H1 (cell line): Measurements from ENCODE around the gene SPOCK1. TPM values are rescaled to one million over a fixed set of nuclear protein-coding genes. Genes with fewer than 3 reads are reported as not detected.

Source experiments
- CTCF ChIA-PET: fragments of 300-600 bp; sonication (Branson Sonifier 250); formaldehyde crosslinking; loops from one replicate; lab custom pipeline; 2021; ENCODE audit not compliant: partially characterized antibody; lab: Charles Lee
- POLR2A ChIA-PET: fragments of 300-600 bp; sonication (Branson Sonifier 250); formaldehyde crosslinking; loops from one replicate; lab custom pipeline; 2021; ENCODE audit warnings: inconsistent platforms; ENCODE audit not compliant: partially characterized antibody; lab: Charles Lee
- DNase-seq, 2 experiments: peaks; one replicate each; pipeline versions ENCODE4 v3.0.0 to v3.0.0-alpha.2; 2010 to 2022; ENCODE audit warnings: low spot score in 2 of 2, low read depth in 1 of 2, mixed read lengths in 1 of 2
- FAIRE-seq: peaks from 2 replicates; lab custom pipeline; 2011; peaks lifted over from hg19 to GRCh38; lab: Jason Lieb, UNC
- H2AFZ ChIP-seq: 2 replicates; pipeline ENCODE4 v1.8.1; 2012; ENCODE audit warnings: low read length, inconsistent platforms
- H2AK5ac ChIP-seq: 2 replicates; pipeline ENCODE4 v1.6.1; 2013; ENCODE audit warnings: low read depth, low read length
- H2BK120ac ChIP-seq: replicated peaks from 2 replicates; pipeline ENCODE3; 2013; ENCODE audit warnings: low read depth, low read length, inconsistent platforms
- H2BK12ac ChIP-seq: 2 replicates; pipeline ENCODE4 v1.6.1; 2013; ENCODE audit warnings: low read depth, low read length
- H2BK15ac ChIP-seq: 2 replicates; pipeline ENCODE4 v1.6.1; 2013; ENCODE audit warnings: low read length
- H2BK20ac ChIP-seq: 2 replicates; pipeline ENCODE4 v1.6.1; 2013; ENCODE audit warnings: low read length
- H2BK5ac ChIP-seq: 2 replicates; pipeline ENCODE4 v1.6.1; 2013; ENCODE audit warnings: low read depth, low read length
- H3K14ac ChIP-seq: 2 replicates; pipeline ENCODE4 v1.6.1; 2013; ENCODE audit warnings: inconsistent platforms; ENCODE audit not compliant: insufficient read length
- H3K18ac ChIP-seq: 2 replicates; pipeline ENCODE4 v1.6.1; 2013; ENCODE audit warnings: low read length; ENCODE audit errors: extremely low read depth
- H3K23ac ChIP-seq: 2 replicates; pipeline ENCODE4 v1.6.1; 2013; ENCODE audit warnings: inconsistent platforms; ENCODE audit not compliant: insufficient read length
- H3K23me2 ChIP-seq: 2 replicates; pipeline ENCODE4 v1.6.1; 2013; ENCODE audit warnings: low read depth, low read length
- H3K27ac ChIP-seq: 2 replicates; pipeline ENCODE4 v1.6.1; 2011; ENCODE audit warnings: low read depth, low read length, inconsistent platforms
- H3K27me3 ChIP-seq, 4 experiments: replicated peaks in 1 of 4; 1 replicate in 1 of 4; 2 replicates in 3 of 4; pipeline versions ENCODE4 v1.6.1 to v1.8.1; 2011 to 2013; ENCODE audit warnings: low read length in 3 of 4, mild to moderate bottlenecking in 3 of 4, inconsistent platforms in 2 of 4, mixed read lengths in 2 of 4, moderate library complexity in 1 of 4; ENCODE audit not compliant: control insufficient read depth in 3 of 4, insufficient read depth in 3 of 4; ENCODE audit errors: extremely low read depth in 1 of 4
- H3K36me3 ChIP-seq, 4 experiments: 2 replicates each; pipeline versions ENCODE4 v1.6.1 to v1.8.1; 2011 to 2013; ENCODE audit warnings: mild to moderate bottlenecking in 4 of 4, low read length in 3 of 4, moderate library complexity in 2 of 4, control low read depth in 1 of 4, inconsistent platforms in 1 of 4; ENCODE audit not compliant: insufficient read depth in 4 of 4, control insufficient read depth in 2 of 4
- H3K4ac ChIP-seq: replicated peaks from 2 replicates; pipeline ENCODE3; 2013; ENCODE audit warnings: low read length, low read depth, mixed read lengths, inconsistent platforms; ENCODE audit not compliant: insufficient read length
- H3K4me1 ChIP-seq, 4 experiments: replicated peaks in 1 of 4; 1 replicate in 1 of 4; 2 replicates in 3 of 4; pipeline versions ENCODE4 v1.6.1 to v1.8.1; 2011 to 2013; ENCODE audit warnings: low read length in 3 of 4, inconsistent platforms in 2 of 4, mixed read lengths in 1 of 4; ENCODE audit not compliant: insufficient read depth in 4 of 4, control insufficient read depth in 3 of 4
- H3K4me2 ChIP-seq, 2 experiments: 2 replicates each; pipeline versions ENCODE4 v1.6.1 to v1.8.1; 2011 to 2013; ENCODE audit warnings: low read depth in 2 of 2, low read length in 2 of 2, control low read depth in 1 of 2, inconsistent platforms in 1 of 2, mild to moderate bottlenecking in 1 of 2; ENCODE audit not compliant: insufficient read depth in 1 of 2
- H3K4me3 ChIP-seq, 4 experiments: fragments of 200-600, 300-600 bp in 1 of 4; sonication (generic), shearing (Covaris generic), sonication (Bioruptor Twin) in 1 of 4; 2 replicates each; pipeline versions ENCODE4 v1.5.1 to v1.8.1; 2011 to 2016; ENCODE audit warnings: low read length in 4 of 4, low read depth in 3 of 4, control low read depth in 2 of 4, inconsistent platforms in 2 of 4, mild to moderate bottlenecking in 2 of 4, mixed read lengths in 1 of 4, moderate library complexity in 1 of 4; ENCODE audit not compliant: insufficient read depth in 2 of 4; ENCODE audit errors: extremely low read depth in 1 of 4
- H3K56ac ChIP-seq: replicated peaks from 2 replicates; pipeline ENCODE3; 2013; ENCODE audit warnings: low read depth, mild to moderate bottlenecking, mixed read lengths, low read length, inconsistent platforms; ENCODE audit not compliant: insufficient read length
- H3K79me1 ChIP-seq: 2 replicates; pipeline ENCODE4 v1.6.1; 2013; ENCODE audit warnings: low read depth, low read length, control low read depth
- H3K79me2 ChIP-seq, 2 experiments: 2 replicates each; pipeline versions ENCODE4 v1.6.1 to v1.8.1; 2012 to 2013; ENCODE audit warnings: low read length in 2 of 2, mild to moderate bottlenecking in 2 of 2, inconsistent platforms in 1 of 2; ENCODE audit not compliant: insufficient read depth in 2 of 2, control insufficient read depth in 1 of 2
- H3K9ac ChIP-seq, 4 experiments: replicated peaks in 1 of 4; 1 replicate in 1 of 4; 2 replicates in 3 of 4; pipeline versions ENCODE4 v1.6.1 to v1.8.1; 2011 to 2013; ENCODE audit warnings: low read depth in 3 of 4, low read length in 3 of 4, control low read depth in 2 of 4, mild to moderate bottlenecking in 2 of 4, moderate library complexity in 2 of 4, inconsistent platforms in 1 of 4; ENCODE audit errors: extremely low read depth in 1 of 4
- H3K9me3 ChIP-seq, 2 experiments: 2 replicates each; pipeline versions ENCODE4 v1.6.1 to v1.8.1; 2012 to 2013; ENCODE audit warnings: mild to moderate bottlenecking in 2 of 2, moderate library complexity in 2 of 2, control low read depth in 1 of 2, inconsistent platforms in 1 of 2, low read depth in 1 of 2, low read length in 1 of 2, mixed read lengths in 1 of 2; ENCODE audit not compliant: insufficient read depth in 2 of 2
- H4K20me1 ChIP-seq, 2 experiments: replicated peaks in 1 of 2; 2 replicates each; pipeline versions ENCODE3 to v1.8.1; 2011 to 2013; ENCODE audit warnings: inconsistent platforms in 2 of 2, low read length in 2 of 2, mild to moderate bottlenecking in 1 of 2; ENCODE audit not compliant: insufficient read depth in 2 of 2, control insufficient read depth in 1 of 2
- H4K5ac ChIP-seq: 2 replicates; pipeline ENCODE4 v1.6.1; 2013; ENCODE audit warnings: low read length, low read depth, mixed read lengths, inconsistent platforms; ENCODE audit not compliant: insufficient read length
- H4K8ac ChIP-seq: 2 replicates; pipeline ENCODE4 v1.8.0; 2013; ENCODE audit warnings: mild to moderate bottlenecking, moderate library complexity, low read length, inconsistent platforms; ENCODE audit not compliant: insufficient read depth; ENCODE audit errors: extremely low read depth
- H4K91ac ChIP-seq: replicated peaks from 2 replicates; pipeline ENCODE3; 2013; ENCODE audit warnings: low read length, mixed read lengths, inconsistent platforms; ENCODE audit not compliant: insufficient read length
- CHD1 ChIP-seq: IDR thresholded peaks from 2 replicates; pipeline ENCODE4 v1.6.1; 2012; ENCODE audit warnings: low read depth, low read length, improper control_type of control experiment
- CREB1 ChIP-seq: IDR thresholded peaks from 2 replicates; pipeline ENCODE4 v1.6.1; 2012; ENCODE audit warnings: inconsistent platforms
- CTBP2 ChIP-seq: IDR thresholded peaks from 2 replicates; pipeline ENCODE4 v1.7.0; 2011; ENCODE audit warnings: borderline replicate concordance, mild to moderate bottlenecking, moderate library complexity, mixed read lengths, low read length; ENCODE audit not compliant: insufficient read depth, insufficient read length
- EZH2 ChIP-seq: fragments of 200-600 bp; sonication (generic); IDR thresholded peaks from 2 replicates; pipeline ENCODE4 v1.7.1; 2012; ENCODE audit warnings: low read depth, mild to moderate bottlenecking, moderate library complexity, low read length, inconsistent platforms; ENCODE audit not compliant: severe bottlenecking
- JUND ChIP-seq: IDR thresholded peaks from 2 replicates; pipeline ENCODE4 v1.6.1; 2011; ENCODE audit warnings: mild to moderate bottlenecking, improper control_type of control experiment, low read length
- POLR2AphosphoS5 ChIP-seq: IDR thresholded peaks from 2 replicates; pipeline ENCODE4 v1.6.1; 2011; ENCODE audit warnings: low read depth, low read length
- RNF2 ChIP-seq: fragments of 200-900, 300-1000 bp; sonication (generic); IDR thresholded peaks from 2 replicates; pipeline ENCODE4 v1.7.1; 2016; ENCODE audit warnings: borderline replicate concordance, low read depth, mild to moderate bottlenecking, antibody characterized with exemption, low read length; ENCODE audit not compliant: poor library complexity, severe bottlenecking; ENCODE audit errors: missing control alignments
- SIRT6 ChIP-seq: IDR thresholded peaks from one replicate; pipeline ENCODE4 v1.7.1; 2012; ENCODE audit warnings: low read length, inconsistent platforms
- SUZ12 ChIP-seq: fragments of 200-600 bp; sonication (generic); IDR thresholded peaks from 2 replicates; pipeline ENCODE4 v1.6.1; 2012; ENCODE audit warnings: mild to moderate bottlenecking, inconsistent platforms, low read length, moderate library complexity, mixed read lengths
- TAF1 ChIP-seq: IDR thresholded peaks from 2 replicates; pipeline ENCODE4 v1.6.1; 2011; ENCODE audit warnings: mild to moderate bottlenecking, low read depth, low read length
- WGBS, 2 experiments: shearing (Covaris generic) in 1 of 2; methylation state at CpG; one replicate each; pipeline versions ENCODE4 v1.1.6 to v1.1.7; 2013 to 2015; ENCODE audit warnings: low lambda C conversion rate in 2 of 2, mixed read lengths in 2 of 2, inconsistent platforms in 1 of 2, low coverage in 1 of 2, missing lambda C conversion rate in 1 of 2; ENCODE audit not compliant: insufficient replicate concordance in 2 of 2, insufficient coverage in 1 of 2, insufficient read length in 1 of 2; ENCODE audit errors: extremely low coverage in 1 of 2, missing lambda C conversion rate in 1 of 2; 5-methylcytosine and 5-hydroxymethylcytosine counted together
- polyA plus RNA-seq, 7 experiments: library from polyadenylated mRNA; depleted of rRNA in 3 of 7; stranded (reverse) in 5 of 7; unstranded in 2 of 7; fragments of >200 nt in 5 of 7; fragments of 200-250 nt in 2 of 7; gene quantifications; 1 replicate in 5 of 7; 2 replicates in 1 of 7; 4 replicates in 1 of 7; pipeline versions ENCODE4 v1.2.1 to v1.2.3, GENCODE V29; 2011 to 2013; ENCODE audit warnings: missing spikeins in 2 of 7, mixed read lengths in 2 of 7
- total RNA-seq: library from RNA; stranded (reverse); fragmentation: NEBNext Ultra II Directional; extraction: Animal tissue kit (Norgen Biotek cat#: 25700); gene quantifications from 2 replicates; pipeline ENCODE4 v1.2.1, GENCODE V29; 2021
- TF ChIP-seq, protein P1 (sequence below): IDR thresholded peaks from 2 replicates; pipeline ENCODE4 v1.6.1; 2011; ENCODE audit warnings: low read length, improper control_type of control experiment

The SPOCK1 gene
- total and polyA plus RNA-seq, 2 of the 8 experiments (the other 6 are each of a cell fraction or from before 2014, with no cell fraction given) = 6.9 to 18.1 TPM

DNA sequence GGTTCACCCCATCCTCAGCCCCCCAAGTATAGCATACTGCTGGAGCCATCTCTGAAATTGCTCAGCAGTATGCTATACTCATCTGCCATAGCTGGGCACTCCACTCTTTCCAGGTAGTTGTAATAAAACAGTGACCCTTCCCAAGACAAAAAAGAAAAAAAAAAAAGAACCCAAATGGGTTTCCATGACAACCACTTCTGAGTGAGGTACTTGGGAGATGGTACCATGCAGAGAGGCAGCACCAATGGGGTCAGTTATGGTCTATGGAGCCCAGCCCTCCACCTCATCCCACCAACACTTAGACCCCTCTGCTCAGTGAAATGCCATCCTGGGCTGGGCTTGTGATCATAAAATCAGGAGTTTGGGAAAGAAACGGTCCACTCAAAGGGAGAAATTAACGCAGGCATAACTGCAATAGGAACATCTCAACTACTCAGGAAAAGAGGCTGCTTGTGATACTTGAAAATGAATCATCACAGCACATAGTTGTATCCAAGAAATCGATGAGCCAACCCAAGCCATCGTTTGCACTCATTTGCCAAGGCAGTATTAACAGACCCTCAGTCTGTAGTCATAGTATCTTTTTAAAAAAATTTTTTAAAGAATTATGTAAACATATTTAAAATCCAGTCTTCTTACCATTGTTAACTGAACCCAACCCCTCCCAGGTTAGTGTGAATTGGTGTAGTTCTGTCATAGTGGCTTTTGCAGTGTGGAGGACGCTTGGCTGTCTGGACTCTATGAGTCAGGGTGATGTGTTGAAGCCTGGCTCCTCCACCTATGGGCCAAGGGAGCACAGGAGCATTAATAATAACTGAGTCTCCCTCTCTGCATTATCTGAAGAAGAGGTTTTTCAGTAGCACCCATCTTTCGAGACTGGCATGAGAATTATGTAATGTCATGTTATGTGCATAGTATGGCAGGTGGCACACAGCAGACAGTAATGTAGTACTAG, 402.7 kb downstream of the SPOCK1 start:
- FAIRE-seq = no peak
- no peak overlapping the region for H3K18ac ChIP-seq
- H3K23me2 ChIP-seq = no peaks in the 10 kb centered on the region
- H3K14ac ChIP-seq = no peak overlapping the region
- no peak overlapping the region for H2AFZ ChIP-seq
- H3K9ac ChIP-seq = no peak overlapping the region
- H3K27ac ChIP-seq = no peak overlapping the region
- no peak overlapping the region for H3K4ac ChIP-seq
- no peak overlapping the region for H2BK12ac ChIP-seq
- H3K4me1 ChIP-seq = peaks cover 0 to 3% (median 1%) of the 10 kb centered on the region in 4 experiments; a peak in 4 of 7 replicates
- H2BK15ac ChIP-seq = no peak overlapping the region
- H3K79me1 ChIP-seq = no peaks in the 10 kb centered on the region
- H3K4me2 ChIP-seq = no peak overlapping the region
- no peak overlapping the region for H2BK5ac ChIP-seq
- ChIA-PET POLR2A (no interaction called here), CTCF (interaction anchor here (1.7 kb wide), 1 partner anchor 123 kb away, joined by 7 read pairs; no protein-coding TSS in a partner anchor)
- H3K9me3 ChIP-seq = no peaks in the 10 kb centered on the region
- no peak overlapping the region for H3K23ac ChIP-seq
- no peak overlapping the region for H3K4me3 ChIP-seq
- no peak overlapping the region for H4K8ac ChIP-seq
- no peak overlapping the region for H3K56ac ChIP-seq
- no peaks in the 10 kb centered on the region for H3K27me3 ChIP-seq
- no peak for DNase-seq
- H4K20me1 ChIP-seq = no peaks in the 10 kb centered on the region
- H3K79me2 ChIP-seq = no peaks in the 10 kb centered on the region
- 89% methylated on average over 6 of the region's 6 CpGs; no CpG with 5 or more reads in 1 of the 2 experiments for WGBS, 2 experiments
- H2BK20ac ChIP-seq = no peak overlapping the region
- no peaks in the 10 kb centered on the region for H3K36me3 ChIP-seq
- H4K91ac ChIP-seq = no peak overlapping the region
- no peak overlapping the region for H2BK120ac ChIP-seq
- H4K5ac ChIP-seq = no peak overlapping the region
- H2AK5ac ChIP-seq = no peak overlapping the region
- no peak for TF ChIP-seq EZH2
- no peak for TF ChIP-seq CTBP2
- no peak for TF ChIP-seq TAF1
- TF ChIP-seq CREB1 = no peak
- TF ChIP-seq RNF2 = no peak
- TF ChIP-seq, protein P1, sequence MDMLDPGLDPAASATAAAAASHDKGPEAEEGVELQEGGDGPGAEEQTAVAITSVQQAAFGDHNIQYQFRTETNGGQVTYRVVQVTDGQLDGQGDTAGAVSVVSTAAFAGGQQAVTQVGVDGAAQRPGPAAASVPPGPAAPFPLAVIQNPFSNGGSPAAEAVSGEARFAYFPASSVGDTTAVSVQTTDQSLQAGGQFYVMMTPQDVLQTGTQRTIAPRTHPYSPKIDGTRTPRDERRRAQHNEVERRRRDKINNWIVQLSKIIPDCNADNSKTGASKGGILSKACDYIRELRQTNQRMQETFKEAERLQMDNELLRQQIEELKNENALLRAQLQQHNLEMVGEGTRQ = no peak
- no peak for TF ChIP-seq POLR2AphosphoS5
- TF ChIP-seq SUZ12 = no peak
- TF ChIP-seq SIRT6 = no peak
- no peak for TF ChIP-seq CHD1
- TF ChIP-seq JUND = no peak
